AG08395 (cell line): ENCODE data around the gene ADM.

Experiments used
- DNase-seq: peaks from one replicate; pipeline ENCODE4 v3.0.0; 2012; ENCODE audit warnings: mixed read lengths, low spot score

The ADM gene

DNA sequence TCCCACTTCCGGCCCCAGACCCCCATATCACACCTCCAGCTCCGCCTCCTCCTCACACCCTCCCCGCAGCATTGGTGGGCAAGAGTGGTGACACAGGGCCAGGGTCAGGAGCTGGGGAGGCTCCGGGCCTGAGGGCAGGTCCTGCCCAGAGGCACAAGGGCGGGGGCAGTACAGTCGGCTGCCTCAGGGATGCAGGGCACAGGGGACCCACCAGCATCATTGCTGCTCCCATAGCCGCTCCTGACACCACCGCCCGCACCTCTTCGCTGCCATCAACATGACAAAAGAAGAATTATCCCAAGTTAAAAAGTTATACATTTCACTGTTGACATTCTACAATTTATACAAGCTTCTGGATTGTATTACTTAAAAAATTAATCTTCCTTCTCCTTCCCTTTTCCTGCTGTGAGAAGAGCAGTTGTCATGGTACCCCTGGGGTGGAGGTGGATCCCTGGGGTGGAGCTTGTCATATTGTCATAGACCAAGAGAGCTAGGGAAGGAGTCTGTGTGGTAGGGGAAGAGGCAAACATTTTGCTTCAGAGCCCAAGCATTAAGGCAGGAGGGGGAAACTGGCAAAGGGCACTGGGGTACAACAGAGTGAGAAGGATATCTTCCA, 15.0 kb upstream of the ADM start:
- DNase-seq: no peak

- no peak for DNase-seq
These were observed 12.9 kb upstream of the ADM start for GRCh38 chr11:10291801-10292638.

- peak; percentile 85 for DNase-seq
These were observed 11.2 kb upstream of the ADM start, which contains the start of gene SBF2 for GRCh38 chr11:10293423-10294289. Gene SBF2 (minus strand): TSS chr11:10294219. CDS start chr11:10294069, 150 bp downstream.

GRCh38 chr11:10294290-10294953, 10.5 kb upstream of the ADM start:
- DNase-seq: peak; percentile 59

DNA sequence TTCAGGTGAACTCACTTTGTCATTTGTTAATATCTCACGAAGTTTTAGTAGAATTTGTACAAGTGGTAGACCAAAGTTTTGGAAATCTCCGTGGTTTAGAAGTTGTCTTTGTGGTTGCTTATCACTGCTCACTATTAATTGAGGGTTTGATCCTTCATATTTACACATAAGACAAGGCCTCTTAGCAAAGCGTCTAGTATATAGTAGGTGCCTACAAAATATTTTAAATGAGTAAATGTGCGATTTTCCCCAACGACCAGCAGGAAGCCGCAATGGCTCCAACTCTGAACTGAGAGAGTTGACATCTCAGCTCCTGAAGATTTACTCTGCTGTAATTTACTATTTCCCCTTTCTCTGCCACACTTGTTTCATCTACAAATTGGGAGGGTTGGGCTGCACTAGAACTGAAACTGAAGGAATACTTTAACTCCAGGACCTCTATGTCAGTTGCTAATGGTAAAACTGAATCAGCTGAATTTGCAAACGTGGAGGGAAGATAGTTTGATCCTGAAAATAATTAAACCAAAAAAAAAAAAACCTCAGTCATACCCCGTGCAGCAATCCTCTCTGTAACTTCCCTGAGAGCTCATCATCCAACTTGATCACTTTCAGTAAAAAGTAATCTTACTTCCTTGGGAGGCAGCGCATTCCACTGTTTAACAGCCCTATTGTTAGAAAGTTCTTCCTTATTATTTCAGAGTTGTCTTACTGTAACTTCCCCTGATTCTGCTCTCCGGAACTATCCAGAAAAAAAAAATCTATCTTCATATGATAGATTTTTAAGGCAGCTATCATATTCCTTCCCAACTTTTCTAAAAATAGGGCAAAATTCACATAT, 9.6 kb upstream of the ADM start:
- no peak for DNase-seq

DNA sequence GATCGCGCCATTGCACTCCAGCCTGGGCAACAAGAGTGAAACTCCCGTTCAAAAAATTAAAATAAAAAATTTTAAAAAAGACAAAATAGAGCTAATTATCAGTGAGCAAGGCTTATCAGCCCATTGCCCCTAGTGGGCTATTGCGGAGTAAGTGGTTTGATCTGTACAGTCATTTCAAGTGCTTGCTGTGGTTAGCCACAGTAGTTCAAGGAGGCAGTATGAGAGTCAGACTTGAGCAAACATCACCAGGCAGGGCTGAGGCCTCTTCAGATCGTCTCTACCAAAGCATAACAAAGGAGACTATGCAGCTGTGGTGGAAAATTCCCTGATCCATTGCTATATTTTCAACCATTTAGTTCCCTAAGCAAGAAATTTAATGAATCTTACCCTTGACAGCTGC, 6.5 kb upstream of the ADM start:
- DNase-seq: no peak

DNA sequence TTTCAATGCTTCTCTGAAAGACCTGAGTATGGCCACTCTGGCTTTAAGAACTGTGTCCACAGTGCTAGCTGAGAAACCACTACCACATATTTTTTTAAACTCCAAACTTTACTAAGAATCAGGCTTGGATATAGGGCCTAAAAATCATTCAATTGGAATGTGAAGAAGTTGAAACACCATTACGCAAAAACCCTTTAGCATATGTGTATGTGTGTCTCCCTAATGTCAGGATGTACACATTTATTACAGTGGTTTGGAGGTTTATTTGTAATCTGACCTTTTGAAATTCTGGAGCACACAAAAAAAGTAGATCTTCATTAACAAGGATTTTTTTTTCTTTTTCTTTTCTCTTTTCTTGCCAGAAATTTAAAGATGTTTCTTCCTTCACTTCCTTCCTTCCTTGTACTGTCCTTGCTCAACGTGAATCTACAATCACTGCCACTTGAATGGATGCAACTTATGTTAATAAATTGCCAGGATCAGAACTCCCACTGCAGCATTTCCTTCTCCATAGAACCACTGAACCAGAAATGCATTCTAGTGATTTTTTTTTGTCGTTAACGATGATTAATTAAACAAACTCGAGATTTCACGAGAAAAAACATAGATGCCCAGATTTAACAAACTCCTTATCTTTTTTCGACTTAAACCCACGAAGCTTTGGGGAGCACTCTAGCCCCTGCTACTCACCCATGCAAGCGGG, 3.1 kb upstream of the ADM start:
- no peak for DNase-seq

GRCh38 chr11:10302359-10302743, 2.5 kb upstream of the ADM start:
- DNase-seq: no peak

- DNase-seq: peak; percentile 62
These were observed 1.9 kb upstream of the ADM start for GRCh38 chr11:10302744-10303557.

DNA sequence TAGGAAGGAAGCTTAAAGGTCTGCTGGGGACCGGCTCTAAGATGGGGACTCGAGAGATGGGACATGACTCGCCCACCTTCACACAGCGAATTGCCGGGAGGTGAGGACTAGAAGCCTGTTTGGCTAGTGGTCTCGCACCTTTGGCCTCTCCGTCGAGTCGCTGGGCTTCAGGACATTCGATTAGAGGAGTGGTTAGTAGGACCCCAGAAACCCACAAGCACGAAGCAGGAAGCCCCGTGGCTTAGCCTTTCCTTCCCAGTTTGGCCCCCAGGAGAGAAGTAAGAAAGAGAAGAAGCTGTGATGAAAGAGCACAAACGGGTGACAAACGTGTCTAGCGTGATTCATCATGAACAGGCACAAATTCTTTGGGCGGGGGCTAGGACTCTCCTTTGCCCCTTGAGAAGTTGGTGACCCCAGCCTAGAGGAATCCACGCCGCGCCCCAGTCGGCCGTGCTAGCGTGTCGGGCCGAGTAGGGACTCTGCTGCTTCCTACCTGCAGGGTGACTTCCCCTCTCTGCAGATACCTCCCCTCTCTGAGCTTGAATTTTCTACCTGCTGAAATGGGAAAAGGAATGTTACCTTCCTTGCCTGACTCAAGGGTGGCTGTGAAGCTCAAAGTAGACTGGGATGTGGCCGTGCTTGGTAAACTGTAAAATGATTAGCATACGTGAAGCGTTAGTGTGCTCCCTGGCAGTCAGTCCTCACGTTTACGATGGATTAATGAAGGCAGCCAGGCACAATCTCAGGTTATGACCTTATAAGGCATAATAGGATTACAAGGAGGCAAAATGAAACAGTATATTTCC, 1.1 kb upstream of the ADM start:
- peak; percentile 57 for DNase-seq

- DNase-seq: no peak
These were observed 540 bp downstream of the ADM start for GRCh38 chr11:10305262-10305963.

GRCh38 chr11:10305964-10306918, 1.4 kb downstream of the ADM start:
- DNase-seq: no peak

- DNase-seq: no peak
These were observed 2.1 kb downstream of the ADM start for GRCh38 chr11:10307022-10307399.

DNA sequence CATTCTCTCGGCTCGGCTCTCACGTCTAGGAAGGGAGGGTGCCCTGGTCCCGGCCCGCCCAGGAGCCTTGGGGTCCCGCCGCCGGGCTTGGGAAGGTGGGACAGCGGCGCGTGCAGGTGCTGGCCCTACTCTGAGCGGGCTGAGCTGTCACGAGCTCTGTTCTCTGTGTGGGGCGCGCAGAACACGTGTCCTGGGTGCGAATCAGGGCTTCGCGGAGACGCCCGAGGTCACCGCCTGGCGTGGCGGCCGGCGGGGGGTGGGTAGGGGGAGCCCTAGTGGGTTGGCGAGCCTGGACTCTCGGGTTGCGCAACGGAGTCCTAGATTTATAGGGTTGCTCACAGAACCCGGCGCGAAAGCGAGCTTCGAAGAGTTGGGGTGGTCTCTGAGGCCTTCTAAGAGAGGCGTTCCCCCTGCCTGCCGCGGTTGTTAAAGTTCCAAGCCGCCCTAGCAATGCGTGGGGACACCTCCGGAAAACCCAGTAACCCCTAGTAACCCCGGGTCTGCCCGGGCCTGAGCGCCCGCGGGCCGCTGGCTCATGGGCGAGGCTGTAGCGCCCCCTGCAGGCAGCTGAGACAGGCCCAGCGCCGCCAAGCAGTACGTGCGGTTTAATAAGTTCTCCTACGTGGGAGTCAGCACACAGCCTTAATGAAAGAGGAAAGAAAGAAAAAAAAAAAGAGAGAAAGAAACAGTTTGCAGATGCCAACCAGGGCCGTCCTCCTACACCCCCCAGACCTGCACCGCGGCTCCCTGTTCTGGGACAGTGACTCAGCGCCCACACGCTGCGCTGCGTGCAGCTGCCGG, 2.7 kb downstream of the ADM start:
- DNase-seq: peak; percentile 68

DNA sequence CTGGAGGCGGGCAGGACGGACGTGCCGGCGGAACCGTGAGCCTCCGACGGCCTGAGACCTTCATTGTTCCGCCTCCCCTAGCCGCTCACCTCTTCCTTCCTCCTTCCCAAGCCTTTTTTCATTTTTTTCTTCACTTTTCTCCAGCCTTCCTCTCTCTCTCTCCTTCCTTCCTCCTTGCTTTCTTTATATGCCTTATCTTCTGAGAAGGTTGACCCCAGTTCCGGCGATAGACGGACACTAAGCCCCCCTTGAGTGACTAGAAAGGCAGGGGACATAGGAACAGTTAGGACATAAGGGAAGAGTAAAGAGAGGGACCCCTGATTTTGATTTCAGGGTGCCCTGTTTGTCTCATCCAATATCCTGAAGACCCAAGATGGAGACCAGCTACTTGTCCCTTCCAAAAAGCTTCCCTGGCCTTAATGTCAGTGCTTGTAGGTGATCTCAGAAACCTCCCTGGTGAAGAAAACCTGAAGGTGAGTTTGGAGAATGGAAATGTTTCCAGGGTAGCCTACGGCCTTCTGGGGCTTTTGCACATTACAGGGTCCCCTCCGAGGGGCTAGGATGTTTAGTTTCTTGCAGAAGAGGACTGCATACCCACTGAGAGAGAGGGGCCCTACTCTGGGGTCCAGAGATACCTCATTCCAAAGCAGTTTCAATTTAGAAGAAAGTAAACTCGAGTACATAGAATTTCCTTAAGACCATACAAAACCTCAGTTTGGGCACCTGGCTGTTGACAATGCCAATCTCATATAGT, 3.5 kb downstream of the ADM start:
- DNase-seq: no peak
